Osteoblast (primary cell): ENCODE measurements around the gene CRYGB. TPM values are rescaled to one million over a fixed set of nuclear protein-coding genes. Genes with fewer than 3 reads are reported as not detected.
"Not testable (repeated sequence)": the region's sequence is repeated elsewhere in the genome, so short reads cannot be mapped to it uniquely, and the experiment has no call there.

Experiments used
- DNase-seq: peaks from one replicate; pipeline ENCODE4 v3.0.0; 2011; ENCODE audit warnings: low spot score, mixed read lengths; ENCODE audit not compliant: insufficient read length; ENCODE audit errors: missing footprints
- H2AFZ ChIP-seq: 2 replicates; pipeline ENCODE4 v1.6.0; 2011; ENCODE audit warnings: mild to moderate bottlenecking, low read length
- H3K27ac ChIP-seq: 2 replicates; pipeline ENCODE4 v1.5.1; 2011; ENCODE audit warnings: mild to moderate bottlenecking, low read depth, low read length, moderate library complexity
- H3K27me3 ChIP-seq: 2 replicates; pipeline ENCODE4 v1.6.0; 2012; ENCODE audit warnings: mild to moderate bottlenecking, control low read depth, inconsistent platforms, low read length, moderate library complexity; ENCODE audit not compliant: insufficient read depth
- H3K36me3 ChIP-seq: 2 replicates; pipeline ENCODE4 v1.5.1; 2011; ENCODE audit warnings: mild to moderate bottlenecking, low read length, control low read depth, moderate library complexity; ENCODE audit not compliant: insufficient read depth
- H3K4me1 ChIP-seq: 2 replicates; pipeline ENCODE4 v1.5.1; 2011; ENCODE audit warnings: mild to moderate bottlenecking, low read length, control low read depth, moderate library complexity; ENCODE audit not compliant: insufficient read depth
- H3K4me2 ChIP-seq: 2 replicates; pipeline ENCODE4 v1.6.0; 2011; ENCODE audit warnings: mild to moderate bottlenecking, low read length; ENCODE audit not compliant: insufficient read depth
- H3K4me3 ChIP-seq: fragments of 200-600 bp; sonication (generic); 3 replicates; pipeline ENCODE4 v1.5.1; 2012; ENCODE audit warnings: mild to moderate bottlenecking, low read length, inconsistent platforms; ENCODE audit not compliant: insufficient read depth
- H3K79me2 ChIP-seq: 2 replicates; pipeline ENCODE4 v1.6.0; 2012; ENCODE audit warnings: mild to moderate bottlenecking, low read length, control low read depth, inconsistent platforms; ENCODE audit not compliant: insufficient read depth
- H3K9me3 ChIP-seq: 2 replicates; pipeline ENCODE4 v1.5.1; 2011; ENCODE audit warnings: low read depth, low read length, control low read depth
- H4K20me1 ChIP-seq: 2 replicates; pipeline ENCODE4 v1.6.0; 2012; ENCODE audit warnings: mild to moderate bottlenecking, low read length, control low read depth; ENCODE audit not compliant: insufficient read depth
- total RNA-seq: library from RNA; depleted of rRNA; stranded (reverse); fragments of >200 nt; gene quantifications from 2 replicates; pipeline ENCODE4 v1.2.3, GENCODE V29; 2012
- TF ChIP-seq, protein P1 (sequence below): IDR thresholded peaks from 2 replicates; pipeline ENCODE4 v1.5.1; 2011; ENCODE audit warnings: mild to moderate bottlenecking, low read depth, low read length, moderate library complexity; ENCODE audit errors: extremely low read depth

CRYGB gene
- total RNA-seq, 1 donor, result not detected

DNA sequence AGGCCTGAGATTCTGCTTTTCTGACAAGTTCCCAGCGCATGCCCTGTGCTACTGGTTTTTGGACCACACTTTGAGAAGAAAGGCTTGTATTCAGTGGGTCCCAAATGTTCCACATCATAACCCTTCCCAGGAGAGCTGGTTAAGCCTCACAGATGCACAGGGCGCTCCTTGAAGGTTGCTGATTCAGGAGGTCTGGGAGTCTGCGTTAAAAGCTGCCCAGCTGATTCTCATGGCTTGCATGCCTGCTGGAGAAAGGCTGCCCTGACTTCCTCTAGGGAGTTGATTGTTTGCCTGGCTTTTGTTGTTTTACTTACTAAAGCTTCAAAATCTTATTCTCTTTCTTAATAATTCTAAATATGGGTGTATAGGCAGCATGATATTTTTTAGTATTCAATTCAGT lies 42.3 kb downstream of the CRYGB start:
- Histone ChIP-seq H3K9me3 (no peaks in the 10 kb centered on the region), H3K27ac (no peak overlapping the region), H2AFZ (no peak overlapping the region), H3K79me2 (no peaks in the 10 kb centered on the region), H3K4me1 (no peaks in the 10 kb centered on the region), H3K36me3 (no peaks in the 10 kb centered on the region), H4K20me1 (no peaks in the 10 kb centered on the region), H3K4me2 (no peak overlapping the region), H3K4me3 (no peak overlapping the region), H3K27me3 (peaks cover 10% of the 10 kb centered on the region)
- TF ChIP-seq, protein P1, sequence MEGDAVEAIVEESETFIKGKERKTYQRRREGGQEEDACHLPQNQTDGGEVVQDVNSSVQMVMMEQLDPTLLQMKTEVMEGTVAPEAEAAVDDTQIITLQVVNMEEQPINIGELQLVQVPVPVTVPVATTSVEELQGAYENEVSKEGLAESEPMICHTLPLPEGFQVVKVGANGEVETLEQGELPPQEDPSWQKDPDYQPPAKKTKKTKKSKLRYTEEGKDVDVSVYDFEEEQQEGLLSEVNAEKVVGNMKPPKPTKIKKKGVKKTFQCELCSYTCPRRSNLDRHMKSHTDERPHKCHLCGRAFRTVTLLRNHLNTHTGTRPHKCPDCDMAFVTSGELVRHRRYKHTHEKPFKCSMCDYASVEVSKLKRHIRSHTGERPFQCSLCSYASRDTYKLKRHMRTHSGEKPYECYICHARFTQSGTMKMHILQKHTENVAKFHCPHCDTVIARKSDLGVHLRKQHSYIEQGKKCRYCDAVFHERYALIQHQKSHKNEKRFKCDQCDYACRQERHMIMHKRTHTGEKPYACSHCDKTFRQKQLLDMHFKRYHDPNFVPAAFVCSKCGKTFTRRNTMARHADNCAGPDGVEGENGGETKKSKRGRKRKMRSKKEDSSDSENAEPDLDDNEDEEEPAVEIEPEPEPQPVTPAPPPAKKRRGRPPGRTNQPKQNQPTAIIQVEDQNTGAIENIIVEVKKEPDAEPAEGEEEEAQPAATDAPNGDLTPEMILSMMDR, result no peak
- no peak for DNase-seq

DNA sequence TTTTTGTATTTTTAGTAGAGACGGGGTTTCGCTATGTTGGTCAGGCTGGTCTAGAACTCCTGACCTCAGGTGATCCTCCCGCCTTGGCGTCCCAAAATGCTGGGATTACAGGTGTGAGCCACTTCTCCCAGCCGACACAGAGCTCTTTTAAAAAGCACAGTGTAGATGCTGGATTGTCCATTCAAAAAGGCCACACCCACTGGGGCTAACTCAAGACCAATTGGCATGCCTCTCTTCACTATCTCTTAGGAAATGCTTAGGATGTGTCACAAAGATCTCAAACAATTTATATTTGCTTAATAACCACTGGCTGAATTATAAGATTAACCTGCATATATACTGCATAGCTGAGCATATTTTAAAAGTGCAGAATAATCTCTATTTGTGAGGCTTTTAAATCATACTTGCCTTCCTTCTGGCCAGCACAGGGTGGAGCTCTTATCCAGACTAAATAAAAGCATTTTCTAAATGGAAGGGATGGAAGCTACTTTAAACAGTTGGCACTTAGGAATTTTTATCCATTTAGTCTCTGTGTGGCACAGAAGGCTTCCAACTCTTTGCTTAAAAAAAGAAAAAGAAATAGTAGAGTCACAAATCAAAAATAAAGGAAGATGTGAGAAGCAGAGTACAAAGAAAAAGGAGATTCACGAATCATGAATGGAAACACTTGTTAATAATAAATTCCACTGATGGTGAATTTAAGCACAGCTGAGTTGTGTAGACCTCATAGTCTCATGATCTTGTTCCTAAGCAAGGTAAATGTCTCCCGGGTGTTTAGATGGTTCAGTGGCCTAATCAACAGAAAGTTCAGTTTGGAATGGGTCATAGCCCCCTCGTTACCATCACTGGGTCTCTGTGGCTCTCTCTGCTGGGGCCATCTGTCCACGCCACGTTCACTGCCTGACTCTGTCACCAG lies 44.0 kb downstream of the CRYGB start:
- H3K27ac ChIP-seq, result no peak overlapping the region
- H4K20me1 ChIP-seq, result no peaks in the 10 kb centered on the region
- H3K36me3 ChIP-seq, result no peaks in the 10 kb centered on the region
- H2AFZ ChIP-seq, result peak overlapping the region; percentile 4
- peak overlapping the region; percentile 35 for H3K4me2 ChIP-seq
- peak; percentile 91 for DNase-seq
- peaks cover 10% of the 10 kb centered on the region for H3K27me3 ChIP-seq
- peaks cover 4% of the 10 kb centered on the region for H3K4me1 ChIP-seq
- H3K9me3 ChIP-seq, result no peaks in the 10 kb centered on the region
- TF ChIP-seq, protein P1, result peak; percentile 58
- no peaks in the 10 kb centered on the region for H3K79me2 ChIP-seq
- H3K4me3 ChIP-seq, result no peak overlapping the region

DNA sequence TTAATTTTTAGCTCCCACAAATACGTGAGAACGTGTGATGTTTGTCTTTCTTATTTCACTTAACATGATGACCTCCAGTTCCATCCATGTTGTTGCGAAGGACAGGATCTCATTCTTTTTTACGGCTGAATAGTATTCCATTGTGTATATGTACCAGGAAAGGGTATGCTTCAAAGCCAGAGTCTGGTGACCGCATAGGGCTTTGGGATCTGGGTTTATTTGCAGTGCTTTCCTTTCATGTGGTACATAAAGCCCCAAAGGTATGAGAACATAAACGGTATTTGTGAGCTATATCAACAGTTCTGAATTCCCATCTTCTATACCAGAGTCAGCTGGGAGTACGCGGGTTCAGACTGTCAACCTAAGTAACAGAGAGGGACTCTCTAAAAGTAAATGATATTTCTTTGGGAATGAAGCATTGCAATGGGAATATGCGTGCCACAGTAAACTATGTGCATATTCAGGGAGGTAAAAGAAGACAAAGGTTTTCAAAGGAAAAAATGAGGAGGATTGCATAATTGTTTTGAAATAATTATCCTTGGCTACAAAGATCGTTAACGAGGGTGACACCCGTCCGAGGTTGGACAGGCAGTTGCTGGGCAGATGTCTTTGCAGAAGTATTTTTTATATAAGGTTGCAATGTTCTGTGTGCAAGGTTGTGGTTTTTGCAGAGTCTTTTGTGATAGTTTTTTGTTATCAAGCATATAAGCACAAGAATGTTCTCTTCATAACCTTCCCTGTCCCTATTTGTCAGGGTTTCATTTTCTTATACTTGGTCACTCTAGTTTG lies 46.1 kb downstream of the CRYGB start:
- TF ChIP-seq, protein P1, result no peak
- Histone ChIP-seq H3K4me2 (no peak overlapping the region), H3K27ac (no peak overlapping the region), H3K4me1 (peaks cover 4% of the 10 kb centered on the region), H2AFZ (no peak overlapping the region), H3K4me3 (no peak overlapping the region), H3K27me3 (peaks cover 7% of the 10 kb centered on the region), H3K36me3 (no peaks in the 10 kb centered on the region), H3K79me2 (no peaks in the 10 kb centered on the region), H3K9me3 (no peaks in the 10 kb centered on the region), H4K20me1 (no peaks in the 10 kb centered on the region)
- DNase-seq, result no peak

DNA sequence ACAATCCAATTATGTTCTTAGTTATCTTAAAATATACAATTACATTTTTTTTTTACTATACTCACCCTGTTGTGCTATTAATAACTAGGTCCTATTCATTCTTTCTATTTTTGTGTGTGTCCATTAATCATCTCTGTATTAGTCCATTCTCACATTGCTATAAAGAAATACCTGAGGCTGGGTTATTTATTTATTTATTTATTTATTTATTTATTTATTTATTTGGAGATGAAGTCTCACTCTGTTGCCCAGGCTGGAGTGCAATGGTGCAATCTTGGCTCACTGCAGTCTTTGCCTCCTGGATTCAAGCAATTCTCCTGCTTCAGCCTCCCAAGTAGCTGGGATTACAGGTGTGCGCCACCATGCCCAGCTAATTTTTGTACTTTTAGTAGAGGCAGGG lies 47.3 kb downstream of the CRYGB start:
- not testable (repeated sequence) for H4K20me1 ChIP-seq, H3K27me3 ChIP-seq, H3K9me3 ChIP-seq, H2AFZ ChIP-seq, H3K27ac ChIP-seq, H3K36me3 ChIP-seq, DNase-seq, H3K79me2 ChIP-seq, H3K4me2 ChIP-seq, H3K4me1 ChIP-seq, H3K4me3 ChIP-seq
